ENCODE data around the gene TMEM272. TPM values are rescaled to one million over a fixed set of nuclear protein-coding genes. Genes with fewer than 3 reads are reported as not detected.
A peak's percentile ranks its signal among the peaks of the same experiment; 100 is the strongest.

TMEM272 gene
- total RNA-seq, 1 experiment from 2014 or later = 0.17 TPM

DNA sequence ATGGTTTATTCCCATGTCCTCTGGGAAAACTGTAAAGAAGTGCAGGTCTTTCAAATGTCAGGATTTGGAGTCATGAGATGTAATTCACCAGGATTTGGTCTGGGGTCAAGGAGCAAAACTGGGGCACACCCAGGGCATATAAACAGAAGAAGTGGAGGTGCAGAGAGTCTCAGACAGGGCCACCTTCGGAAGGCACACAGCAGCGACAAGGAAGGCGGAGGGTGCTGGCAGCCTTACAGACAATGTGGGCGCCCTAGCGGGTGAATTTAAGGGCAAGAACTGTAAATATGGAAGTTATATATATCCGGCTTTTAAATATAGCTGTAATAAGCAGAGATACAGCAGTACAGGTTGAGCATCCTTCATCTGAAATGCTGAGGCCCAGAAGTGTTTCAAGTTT, 72.2 kb downstream of the TMEM272 start (continued):
- TF ChIP-seq EZH2 (IDR thresholded peaks at IDR 0.05) (no peak), POLR2A (IDR thresholded peaks at IDR 0.05; ENCODE audit: borderline replicate concordance, extremely low read depth, insufficient read depth, insufficient read length) (no peak), EGR1 (IDR thresholded peaks at IDR 0.05; ENCODE audit: low read depth) (no peak)
- TF ChIP-seq, protein P1, sequence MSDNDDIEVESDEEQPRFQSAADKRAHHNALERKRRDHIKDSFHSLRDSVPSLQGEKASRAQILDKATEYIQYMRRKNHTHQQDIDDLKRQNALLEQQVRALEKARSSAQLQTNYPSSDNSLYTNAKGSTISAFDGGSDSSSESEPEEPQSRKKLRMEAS (IDR thresholded peaks at IDR 0.05) = no peak

DNA sequence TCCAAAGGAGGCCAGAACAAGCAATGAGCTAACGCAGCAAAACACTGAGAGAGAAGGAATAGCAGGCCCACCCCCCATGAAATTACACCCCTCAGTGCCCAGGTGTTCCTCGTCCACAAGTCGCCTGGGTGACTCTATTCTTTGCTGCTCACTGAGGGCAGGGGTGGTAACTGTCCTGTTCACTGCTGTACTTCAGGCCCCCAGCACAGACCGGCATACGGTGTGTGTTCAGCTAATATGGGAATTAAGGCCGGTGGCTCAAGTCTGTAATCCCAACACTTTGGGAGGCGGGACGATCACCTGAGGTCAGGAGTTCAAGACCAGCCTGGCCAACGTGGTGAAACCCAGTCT, 72.9 kb downstream of the TMEM272 start:
- CTCF ChIA-PET = no interaction called here
- TF ChIP-seq YY1 (IDR thresholded peaks at IDR 0.05; ENCODE audit: extremely low read depth, insufficient replicate concordance, low read depth, low read length) = no peak
- TF ChIP-seq, protein P2, sequence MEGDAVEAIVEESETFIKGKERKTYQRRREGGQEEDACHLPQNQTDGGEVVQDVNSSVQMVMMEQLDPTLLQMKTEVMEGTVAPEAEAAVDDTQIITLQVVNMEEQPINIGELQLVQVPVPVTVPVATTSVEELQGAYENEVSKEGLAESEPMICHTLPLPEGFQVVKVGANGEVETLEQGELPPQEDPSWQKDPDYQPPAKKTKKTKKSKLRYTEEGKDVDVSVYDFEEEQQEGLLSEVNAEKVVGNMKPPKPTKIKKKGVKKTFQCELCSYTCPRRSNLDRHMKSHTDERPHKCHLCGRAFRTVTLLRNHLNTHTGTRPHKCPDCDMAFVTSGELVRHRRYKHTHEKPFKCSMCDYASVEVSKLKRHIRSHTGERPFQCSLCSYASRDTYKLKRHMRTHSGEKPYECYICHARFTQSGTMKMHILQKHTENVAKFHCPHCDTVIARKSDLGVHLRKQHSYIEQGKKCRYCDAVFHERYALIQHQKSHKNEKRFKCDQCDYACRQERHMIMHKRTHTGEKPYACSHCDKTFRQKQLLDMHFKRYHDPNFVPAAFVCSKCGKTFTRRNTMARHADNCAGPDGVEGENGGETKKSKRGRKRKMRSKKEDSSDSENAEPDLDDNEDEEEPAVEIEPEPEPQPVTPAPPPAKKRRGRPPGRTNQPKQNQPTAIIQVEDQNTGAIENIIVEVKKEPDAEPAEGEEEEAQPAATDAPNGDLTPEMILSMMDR (IDR thresholded peaks at IDR 0.05 in 2 of 3, conservative IDR thresholded peaks at IDR 0.05 in 1 of 3; ENCODE audit: borderline replicate concordance in 1 of 3, insufficient read depth in 1 of 3, low read depth in 2 of 3, low read length in 2 of 3) = no peak
- TF ChIP-seq RAD21 (IDR thresholded peaks at IDR 0.05; ENCODE audit: low read depth) = no peak
- TF ChIP-seq FOSL1 (IDR thresholded peaks at IDR 0.05; ENCODE audit: low read depth) = no peak
- no peak for TF ChIP-seq EGR1 (IDR thresholded peaks at IDR 0.05; ENCODE audit: low read depth)
- no peak for TF ChIP-seq ELF1 (IDR thresholded peaks at IDR 0.05; ENCODE audit: borderline replicate concordance, low read depth)
- no peak for TF ChIP-seq JUND (IDR thresholded peaks at IDR 0.05)
- TF ChIP-seq POLR2A (IDR thresholded peaks at IDR 0.05; ENCODE audit: borderline replicate concordance, extremely low read depth, insufficient read depth, insufficient read length) = no peak
- TF ChIP-seq ZNF274 (IDR thresholded peaks at IDR 0.05; ENCODE audit: low read depth, low read length) = no peak
- no peak for TF ChIP-seq SP1 (IDR thresholded peaks at IDR 0.05; ENCODE audit: low read depth)
- TF ChIP-seq POLR2AphosphoS5 (IDR thresholded peaks at IDR 0.05; ENCODE audit: low read depth, low read length) = no peak
- no peak for TF ChIP-seq CBX3 (IDR thresholded peaks at IDR 0.05; ENCODE audit: low read depth)
- no peak for TF ChIP-seq SRF (IDR thresholded peaks at IDR 0.05; ENCODE audit: low read depth)
- TF ChIP-seq, protein P3, sequence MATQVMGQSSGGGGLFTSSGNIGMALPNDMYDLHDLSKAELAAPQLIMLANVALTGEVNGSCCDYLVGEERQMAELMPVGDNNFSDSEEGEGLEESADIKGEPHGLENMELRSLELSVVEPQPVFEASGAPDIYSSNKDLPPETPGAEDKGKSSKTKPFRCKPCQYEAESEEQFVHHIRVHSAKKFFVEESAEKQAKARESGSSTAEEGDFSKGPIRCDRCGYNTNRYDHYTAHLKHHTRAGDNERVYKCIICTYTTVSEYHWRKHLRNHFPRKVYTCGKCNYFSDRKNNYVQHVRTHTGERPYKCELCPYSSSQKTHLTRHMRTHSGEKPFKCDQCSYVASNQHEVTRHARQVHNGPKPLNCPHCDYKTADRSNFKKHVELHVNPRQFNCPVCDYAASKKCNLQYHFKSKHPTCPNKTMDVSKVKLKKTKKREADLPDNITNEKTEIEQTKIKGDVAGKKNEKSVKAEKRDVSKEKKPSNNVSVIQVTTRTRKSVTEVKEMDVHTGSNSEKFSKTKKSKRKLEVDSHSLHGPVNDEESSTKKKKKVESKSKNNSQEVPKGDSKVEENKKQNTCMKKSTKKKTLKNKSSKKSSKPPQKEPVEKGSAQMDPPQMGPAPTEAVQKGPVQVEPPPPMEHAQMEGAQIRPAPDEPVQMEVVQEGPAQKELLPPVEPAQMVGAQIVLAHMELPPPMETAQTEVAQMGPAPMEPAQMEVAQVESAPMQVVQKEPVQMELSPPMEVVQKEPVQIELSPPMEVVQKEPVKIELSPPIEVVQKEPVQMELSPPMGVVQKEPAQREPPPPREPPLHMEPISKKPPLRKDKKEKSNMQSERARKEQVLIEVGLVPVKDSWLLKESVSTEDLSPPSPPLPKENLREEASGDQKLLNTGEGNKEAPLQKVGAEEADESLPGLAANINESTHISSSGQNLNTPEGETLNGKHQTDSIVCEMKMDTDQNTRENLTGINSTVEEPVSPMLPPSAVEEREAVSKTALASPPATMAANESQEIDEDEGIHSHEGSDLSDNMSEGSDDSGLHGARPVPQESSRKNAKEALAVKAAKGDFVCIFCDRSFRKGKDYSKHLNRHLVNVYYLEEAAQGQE (IDR thresholded peaks at IDR 0.05; ENCODE audit: low read depth) = no peak
- TF ChIP-seq, protein P4, sequence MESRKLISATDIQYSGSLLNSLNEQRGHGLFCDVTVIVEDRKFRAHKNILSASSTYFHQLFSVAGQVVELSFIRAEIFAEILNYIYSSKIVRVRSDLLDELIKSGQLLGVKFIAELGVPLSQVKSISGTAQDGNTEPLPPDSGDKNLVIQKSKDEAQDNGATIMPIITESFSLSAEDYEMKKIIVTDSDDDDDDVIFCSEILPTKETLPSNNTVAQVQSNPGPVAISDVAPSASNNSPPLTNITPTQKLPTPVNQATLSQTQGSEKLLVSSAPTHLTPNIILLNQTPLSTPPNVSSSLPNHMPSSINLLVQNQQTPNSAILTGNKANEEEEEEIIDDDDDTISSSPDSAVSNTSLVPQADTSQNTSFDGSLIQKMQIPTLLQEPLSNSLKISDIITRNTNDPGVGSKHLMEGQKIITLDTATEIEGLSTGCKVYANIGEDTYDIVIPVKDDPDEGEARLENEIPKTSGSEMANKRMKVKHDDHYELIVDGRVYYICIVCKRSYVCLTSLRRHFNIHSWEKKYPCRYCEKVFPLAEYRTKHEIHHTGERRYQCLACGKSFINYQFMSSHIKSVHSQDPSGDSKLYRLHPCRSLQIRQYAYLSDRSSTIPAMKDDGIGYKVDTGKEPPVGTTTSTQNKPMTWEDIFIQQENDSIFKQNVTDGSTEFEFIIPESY (IDR thresholded peaks at IDR 0.05; ENCODE audit: extremely low read depth, insufficient replicate concordance, low read length) = no peak
- no peak for TF ChIP-seq ZFX (IDR thresholded peaks at IDR 0.05)
- TF ChIP-seq TCF7L2 (IDR thresholded peaks at IDR 0.05; ENCODE audit: borderline replicate concordance, extremely low read depth, insufficient read depth, insufficient read length) = no peak
- no peak for TF ChIP-seq EZH2phosphoT487 (IDR thresholded peaks at IDR 0.05; ENCODE audit: borderline replicate concordance)

More for the DNA sequence above, 72.9 kb downstream of the TMEM272 start:
- Histone ChIP-seq H3K4me2 (ENCODE audit: low read length) (no peak overlapping the region), H3K9me3 (ENCODE audit: control insufficient read depth in 1 of 2, insufficient read depth in 1 of 2, low read depth in 1 of 2, low read length in 2 of 2) (no peaks in the 10 kb centered on the region), H3K36me3 (ENCODE audit: control insufficient read depth in 1 of 2, insufficient read depth in 2 of 2, low read length in 2 of 2) (no peaks in the 10 kb centered on the region), H3K79me2 (ENCODE audit: insufficient read depth, low read length) (no peaks in the 10 kb centered on the region), H3K4me1 (ENCODE audit: control insufficient read depth in 1 of 2, insufficient read depth in 2 of 2, low read length in 2 of 2) (no peaks in the 10 kb centered on the region), H2AFZ (ENCODE audit: low read depth, low read length, poor library complexity, severe bottlenecking) (no peak overlapping the region), H3K27ac (ENCODE audit: low read depth, low read length) (no peak overlapping the region), H3K9ac (ENCODE audit: low read length) (no peak overlapping the region), H3K9me2 (ENCODE audit: insufficient read depth) (no peaks in the 10 kb centered on the region), H4K20me1 (ENCODE audit: insufficient read depth) (no peaks in the 10 kb centered on the region), H3K4me3 (replicated peaks in 1 of 2; ENCODE audit: low read depth in 1 of 2, low read length in 2 of 2) (no peak overlapping the region), H3K27me3 (ENCODE audit: insufficient read depth, low read length) (no peaks in the 10 kb centered on the region)
- ChIA-PET POLR2A (no interaction called here), RAD21 (ENCODE audit: low non-redundant PET in 1 of 2, low total read pairs in 2 of 2, uncharacterized antibody in 2 of 2, unreplicated experiment in 2 of 2) (no interaction called here)
- ATAC-seq (peak; percentile 36; the same call in 1 of the 2 replicates), DNase-seq (ENCODE audit: low read depth, low spot score) (no peak)
- intact Hi-C loops (cut with micrococcal nuclease) = no loop called here
- no TSS peak for BruUV-seq (replicated peaks)
